ENCODE results near the gene ARHGDIG. TPM values are rescaled to one million over a fixed set of nuclear protein-coding genes. Genes with fewer than 3 reads are reported as not detected.

Gene ARHGDIG
- total RNA-seq, 1 experiment from 2014 or later: 5.9 TPM

DNA sequence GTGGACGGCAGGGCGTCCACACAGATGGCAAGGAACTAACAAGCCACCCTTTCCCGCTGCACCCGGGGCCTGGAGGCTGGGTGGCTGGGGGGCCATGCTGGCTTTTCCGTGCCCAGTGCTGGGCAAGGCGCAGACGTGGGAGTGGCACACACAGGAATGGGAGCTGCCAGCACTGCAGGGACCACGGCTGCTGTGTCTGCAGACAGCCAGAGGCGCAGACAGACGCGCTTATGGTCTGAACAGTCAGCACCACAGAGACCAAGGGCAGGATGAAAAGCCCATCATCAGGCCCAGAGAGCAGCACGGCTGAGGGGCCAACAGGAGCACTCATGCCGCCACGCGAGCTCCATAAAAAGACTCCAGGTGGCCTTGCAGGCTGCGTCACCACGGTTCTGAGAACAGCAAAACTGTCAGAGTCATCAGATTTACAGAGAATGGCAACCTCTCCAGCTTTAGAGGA lies 26.6 kb downstream of the ARHGDIG start:
- no peaks in the 10 kb centered on the region for H3K79me2 ChIP-seq (ENCODE audit: insufficient read depth, low read length)
- Mint-ChIP-seq H3K4me1 (no peaks in the 10 kb centered on the region), H3K27ac (no peak overlapping the region), H3K9me3 (no peaks in the 10 kb centered on the region), H3K36me3 (ENCODE audit: insufficient read depth in 1 of 3, low read depth in 3 of 3) (peaks cover 17 to 57% (median 57%) of the 10 kb centered on the region in 3 experiments; a peak in 6 of 7 replicates), H3K4me3 (no peak overlapping the region), H3K27me3 (ENCODE audit: low read depth) (no peaks in the 10 kb centered on the region)
- TF ChIP-seq, protein P1, sequence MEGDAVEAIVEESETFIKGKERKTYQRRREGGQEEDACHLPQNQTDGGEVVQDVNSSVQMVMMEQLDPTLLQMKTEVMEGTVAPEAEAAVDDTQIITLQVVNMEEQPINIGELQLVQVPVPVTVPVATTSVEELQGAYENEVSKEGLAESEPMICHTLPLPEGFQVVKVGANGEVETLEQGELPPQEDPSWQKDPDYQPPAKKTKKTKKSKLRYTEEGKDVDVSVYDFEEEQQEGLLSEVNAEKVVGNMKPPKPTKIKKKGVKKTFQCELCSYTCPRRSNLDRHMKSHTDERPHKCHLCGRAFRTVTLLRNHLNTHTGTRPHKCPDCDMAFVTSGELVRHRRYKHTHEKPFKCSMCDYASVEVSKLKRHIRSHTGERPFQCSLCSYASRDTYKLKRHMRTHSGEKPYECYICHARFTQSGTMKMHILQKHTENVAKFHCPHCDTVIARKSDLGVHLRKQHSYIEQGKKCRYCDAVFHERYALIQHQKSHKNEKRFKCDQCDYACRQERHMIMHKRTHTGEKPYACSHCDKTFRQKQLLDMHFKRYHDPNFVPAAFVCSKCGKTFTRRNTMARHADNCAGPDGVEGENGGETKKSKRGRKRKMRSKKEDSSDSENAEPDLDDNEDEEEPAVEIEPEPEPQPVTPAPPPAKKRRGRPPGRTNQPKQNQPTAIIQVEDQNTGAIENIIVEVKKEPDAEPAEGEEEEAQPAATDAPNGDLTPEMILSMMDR (conservative IDR thresholded peaks at IDR 0.05): no peak
- H2AFZ ChIP-seq (ENCODE audit: low read length): no peak overlapping the region
- no peak overlapping the region for H2BK20ac ChIP-seq (ENCODE audit: low read depth, low read length, poor library complexity, severe bottlenecking)
- H2BK15ac ChIP-seq (ENCODE audit: low read depth, low read length): no peak overlapping the region
- no CpG with 5 or more reads among the region's 17 CpGs for WGBS (ENCODE audit: extremely low coverage, insufficient read length, low lambda C conversion rate)
- no peak overlapping the region for H3K9ac ChIP-seq (ENCODE audit: extremely low read depth, insufficient read length, low read length)
- no peak overlapping the region for H3T11ph ChIP-seq (ENCODE audit: low read length)
- no peak overlapping the region for H3K18ac ChIP-seq (ENCODE audit: insufficient read length, low read depth, low read length)
- H4K20me1 ChIP-seq (ENCODE audit: control insufficient read depth, insufficient read depth, insufficient read length): no peaks in the 10 kb centered on the region
- H3K4me2 ChIP-seq (ENCODE audit: insufficient read depth, insufficient read length, low read length): no peak overlapping the region
- H3K9me3 ChIP-seq (ENCODE audit: control insufficient read depth, low read depth, low read length): no peaks in the 10 kb centered on the region
- H3K4ac ChIP-seq (ENCODE audit: low read depth, low read length): no peak overlapping the region
- H3K14ac ChIP-seq (ENCODE audit: insufficient read depth, low read length): no peak overlapping the region; the same call in 1 of the 2 replicates
- no peak overlapping the region for H2BK12ac ChIP-seq (ENCODE audit: insufficient read length, low read depth, low read length)
- no peak overlapping the region for H4K91ac ChIP-seq (ENCODE audit: insufficient read length, low read depth, low read length)
- DNase-seq: no peak
- H4K8ac ChIP-seq (replicated peaks; ENCODE audit: insufficient read length, low read depth, low read length): no peak overlapping the region
- H3K56ac ChIP-seq (ENCODE audit: insufficient read length, low read depth, low read length): no peak overlapping the region
- H3K23ac ChIP-seq (ENCODE audit: insufficient read length, low read depth, low read length): no peak overlapping the region
- H2AK5ac ChIP-seq (ENCODE audit: insufficient read length, low read length): no peak overlapping the region
- H3K27ac ChIP-seq (ENCODE audit: insufficient read length, low read depth, low read length): no peak overlapping the region
- H2BK5ac ChIP-seq (ENCODE audit: insufficient read length, low read length): no peak overlapping the region
- H3K4me1 ChIP-seq (ENCODE audit: insufficient read depth, low read length): no peaks in the 10 kb centered on the region
- H2BK120ac ChIP-seq (ENCODE audit: low read depth, low read length, poor library complexity, severe bottlenecking): no peak overlapping the region
- H3K27me3 ChIP-seq (ENCODE audit: insufficient read depth, low read length): no peaks in the 10 kb centered on the region
- no peak overlapping the region for H4K5ac ChIP-seq (ENCODE audit: insufficient read length, low read depth, low read length)
- H3K23me2 ChIP-seq (ENCODE audit: insufficient read length, low read depth, low read length, poor library complexity, severe bottlenecking): no peaks in the 10 kb centered on the region
- H3K79me1 ChIP-seq (ENCODE audit: insufficient read depth, low read depth, low read length, poor library complexity, severe bottlenecking): no peaks in the 10 kb centered on the region

Data from H9 (cell line).